Epidermal melanocyte (primary cell): ENCODE results near the gene LRRC27.
"Not testable (repeated sequence)": the region's sequence is repeated elsewhere in the genome, so short reads cannot be mapped to it uniquely, and the experiment has no call there.

Experiments
- DNase-seq: peaks from one replicate; pipeline ENCODE4 v3.0.0; 2011; ENCODE audit warnings: low spot score; ENCODE audit not compliant: insufficient read length

Gene LRRC27

DNA sequence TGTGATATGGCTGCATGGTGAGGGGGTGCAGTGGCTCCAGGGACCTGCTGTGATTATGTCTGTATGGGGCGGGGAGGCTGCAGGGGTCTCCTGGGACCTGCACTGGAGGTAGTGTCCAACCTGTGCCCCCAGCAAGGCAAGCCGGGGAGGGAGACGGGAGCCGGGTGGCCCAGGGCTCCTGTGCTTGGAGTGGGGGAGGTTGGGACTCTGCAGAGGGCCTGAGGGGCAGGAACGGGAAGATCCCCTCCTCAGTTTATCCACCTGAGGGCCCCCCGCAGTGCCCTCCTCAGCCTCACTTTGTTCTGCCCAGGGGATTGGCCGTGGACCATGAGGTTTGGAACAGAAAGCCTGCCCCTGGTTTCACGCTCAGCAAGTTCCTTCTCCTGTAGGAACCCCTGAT is 42.2 kb downstream of the LRRC27 start:
- no peak for DNase-seq

DNA sequence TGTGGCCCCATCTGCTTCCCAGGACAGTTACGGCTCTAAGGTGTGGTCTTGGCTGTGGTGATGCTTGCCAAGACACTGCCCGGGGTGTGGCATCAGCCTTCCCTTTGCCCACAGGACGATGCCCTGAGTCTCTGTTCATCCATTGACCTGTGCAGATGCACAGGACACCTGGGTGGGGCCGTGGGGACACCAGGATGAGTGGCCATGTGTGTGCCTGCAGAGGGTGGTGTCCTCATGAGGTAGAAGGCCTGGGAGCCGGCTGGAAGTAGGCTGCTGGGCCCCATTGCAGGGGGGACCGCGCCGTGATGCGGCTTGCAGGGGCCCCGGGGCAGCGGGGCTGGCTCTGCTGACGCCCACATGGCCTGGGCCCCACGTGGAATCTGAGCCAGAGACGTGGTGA is 42.6 kb downstream of the LRRC27 start:
- no peak for DNase-seq

DNA sequence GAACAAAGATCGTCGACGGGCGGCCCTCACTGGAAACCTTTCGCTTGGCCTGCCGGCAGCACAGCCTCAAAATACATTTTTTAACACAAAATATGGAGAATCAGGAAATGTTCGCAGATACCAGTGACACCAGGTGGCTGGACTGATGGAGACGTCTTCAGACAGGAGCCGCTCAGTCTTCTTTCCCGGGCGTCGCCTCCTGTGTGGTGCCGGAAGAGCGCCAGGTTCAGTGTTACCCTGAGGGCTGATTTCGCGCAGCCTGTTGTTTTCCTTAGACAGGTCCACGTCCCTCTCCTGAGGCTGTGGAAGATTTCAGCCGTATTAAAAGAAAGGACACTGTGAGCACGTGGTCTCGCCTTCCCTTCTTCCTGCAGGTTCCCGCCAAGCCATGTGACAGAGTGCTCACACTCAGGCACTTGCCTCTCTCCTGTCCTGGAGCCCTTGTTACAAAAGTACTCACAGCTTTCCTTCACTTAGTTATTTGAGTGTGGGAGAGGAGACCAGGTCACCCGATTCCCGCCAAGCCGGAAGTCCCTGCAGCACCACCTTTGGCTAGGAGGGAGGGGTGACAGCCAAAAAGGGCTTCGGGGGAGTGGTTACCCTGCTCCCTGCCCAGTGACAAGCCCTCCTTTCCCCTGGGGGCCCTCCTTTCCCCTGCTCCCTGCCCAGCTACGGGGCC is 43.3 kb downstream of the LRRC27 start:
- DNase-seq, result no peak

DNA sequence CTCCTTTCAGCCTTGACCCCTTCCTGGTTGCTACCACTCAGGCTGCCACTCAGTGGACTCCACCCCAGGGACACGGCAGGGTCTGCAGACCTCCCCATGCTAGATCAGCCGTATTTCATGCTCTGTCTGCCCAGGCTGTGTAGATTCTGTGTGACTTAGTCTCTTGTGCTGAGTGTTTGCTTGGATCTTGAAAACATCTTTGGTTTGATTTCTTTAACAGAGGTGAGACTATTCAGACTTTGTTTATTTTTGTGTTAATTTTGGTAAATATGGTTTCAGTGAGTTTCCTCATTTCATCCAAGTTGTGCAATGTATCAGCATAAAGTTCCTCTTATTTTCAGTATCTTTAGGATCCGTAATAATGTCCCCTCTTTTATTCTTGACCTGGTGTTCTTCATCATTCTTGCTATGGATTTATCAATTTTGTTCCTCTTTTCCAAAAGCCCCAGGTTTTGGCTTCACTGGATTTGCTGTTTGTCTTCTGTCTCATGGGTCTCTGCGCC is 43.9 kb downstream of the LRRC27 start:
- DNase-seq, result no peak

DNA sequence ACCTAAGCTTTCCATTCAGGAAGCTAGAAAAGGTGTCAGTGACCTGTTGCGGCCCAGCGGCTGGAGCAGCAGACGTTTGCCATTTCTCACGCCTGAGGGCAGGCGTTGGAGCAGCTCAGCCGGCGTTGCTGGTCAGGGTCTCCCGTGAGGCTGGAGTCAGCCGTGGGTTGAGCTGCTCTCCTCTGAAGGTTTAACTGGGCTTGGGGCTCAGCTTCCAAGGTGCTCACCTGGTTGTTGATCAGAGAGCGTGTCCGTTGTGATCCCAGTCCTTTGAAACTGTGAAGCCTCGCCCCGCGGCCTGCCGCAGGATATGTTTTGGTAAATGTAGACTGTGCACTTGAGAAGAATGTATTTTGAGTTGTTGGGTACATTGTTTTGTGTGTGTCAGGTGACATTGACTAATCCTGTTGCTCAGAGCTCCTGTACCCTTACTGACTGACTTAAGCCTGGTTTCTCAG is 44.4 kb downstream of the LRRC27 start:
- no peak for DNase-seq

- DNase-seq, result no peak
Observed at GRCh38 chr10:132377326-132377725, 45.3 kb downstream of the LRRC27 start.

DNA sequence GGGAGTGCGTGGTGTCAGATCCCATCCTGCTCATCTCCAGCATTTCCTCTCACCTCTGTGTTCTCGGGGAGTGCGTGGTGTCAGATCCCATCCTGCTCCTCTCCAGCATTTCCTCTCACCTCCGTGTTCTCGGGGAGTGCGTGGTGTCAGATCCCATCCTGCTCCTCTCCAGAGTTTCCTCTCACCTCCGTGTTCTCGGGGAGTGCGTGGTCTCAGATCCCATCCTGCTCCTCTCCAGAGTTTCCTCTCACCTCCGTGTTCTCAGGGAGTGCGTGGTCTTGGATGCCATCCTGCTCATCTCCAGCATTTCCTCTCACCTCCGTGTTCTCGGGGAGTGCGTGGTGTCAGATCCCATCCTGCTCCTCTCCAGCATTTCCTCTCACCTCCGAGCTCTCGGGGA is 47.0 kb downstream of the LRRC27 start:
- not testable (repeated sequence) for DNase-seq

DNA sequence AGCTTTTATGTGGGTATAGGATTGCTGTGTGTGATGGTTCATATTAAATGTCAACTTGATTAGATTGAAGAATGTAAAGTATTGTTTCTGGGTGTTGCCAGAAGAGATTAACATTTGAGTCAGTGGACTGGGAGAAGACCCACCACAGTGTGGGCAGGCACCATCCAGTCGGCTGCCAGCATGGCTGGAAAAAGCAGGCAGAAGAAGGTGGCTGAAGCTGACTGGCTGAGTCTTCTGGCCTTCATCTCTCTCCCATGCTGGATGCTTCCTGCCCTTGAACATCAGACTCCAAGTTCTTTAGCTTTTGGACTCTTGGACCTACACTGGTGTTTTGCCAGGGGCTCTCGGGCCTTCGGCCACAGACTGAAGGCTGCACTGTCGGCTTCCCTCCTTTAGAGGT is 49.0 kb downstream of the LRRC27 start:
- DNase-seq, result not testable (repeated sequence)

DNA sequence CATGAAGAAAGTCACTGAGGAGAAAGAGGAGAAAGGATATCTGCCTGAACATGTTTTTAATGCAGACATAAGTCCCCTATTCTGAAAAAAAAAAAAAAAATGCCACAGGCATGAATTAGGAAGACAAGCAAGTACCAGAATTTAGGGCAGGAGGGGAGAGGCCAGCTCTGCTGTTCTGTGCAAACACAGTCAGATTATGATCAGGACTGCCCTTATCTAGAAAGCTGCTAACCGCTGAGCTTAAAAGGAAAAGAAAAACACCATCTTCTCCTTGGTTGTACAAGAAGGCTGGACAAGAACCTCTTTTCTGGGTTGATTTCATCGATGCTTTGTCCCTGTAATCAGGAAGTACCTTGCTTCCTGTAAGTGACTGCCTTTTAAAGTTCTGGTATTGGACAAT is 49.7 kb downstream of the LRRC27 start:
- DNase-seq, result no peak

DNA sequence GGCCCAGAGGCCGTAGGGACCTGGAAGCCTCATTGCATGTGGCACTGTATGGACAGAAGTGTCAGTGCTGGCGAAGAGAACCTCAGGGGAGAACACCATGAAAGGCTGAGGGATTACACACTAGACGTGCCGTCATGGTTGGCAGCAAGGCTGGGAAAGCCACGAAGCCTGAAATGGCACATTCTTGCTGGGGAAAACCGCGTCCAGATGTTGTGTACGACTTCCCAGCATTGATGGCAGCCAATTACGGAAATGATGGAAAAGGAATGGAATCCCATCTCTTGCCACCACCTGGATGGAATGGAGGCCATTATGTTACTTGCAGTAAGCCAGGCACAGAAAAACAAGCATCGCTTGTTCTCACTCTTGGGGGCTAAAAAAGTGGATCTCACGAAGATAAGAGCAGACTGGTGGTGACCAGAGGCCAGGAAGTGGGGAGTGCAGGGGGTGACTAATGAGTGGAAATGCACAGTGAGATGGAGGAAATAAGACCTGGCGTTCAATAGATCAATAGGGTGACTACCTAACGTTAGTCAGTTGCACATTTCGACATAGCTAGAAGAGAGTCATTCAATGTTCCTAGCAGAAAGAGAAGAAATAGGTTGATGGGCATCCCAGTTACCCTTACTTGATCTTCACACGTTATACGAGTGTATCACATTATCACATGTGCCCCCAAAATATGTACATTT is 50.4 kb downstream of the LRRC27 start:
- DNase-seq, result no peak

DNA sequence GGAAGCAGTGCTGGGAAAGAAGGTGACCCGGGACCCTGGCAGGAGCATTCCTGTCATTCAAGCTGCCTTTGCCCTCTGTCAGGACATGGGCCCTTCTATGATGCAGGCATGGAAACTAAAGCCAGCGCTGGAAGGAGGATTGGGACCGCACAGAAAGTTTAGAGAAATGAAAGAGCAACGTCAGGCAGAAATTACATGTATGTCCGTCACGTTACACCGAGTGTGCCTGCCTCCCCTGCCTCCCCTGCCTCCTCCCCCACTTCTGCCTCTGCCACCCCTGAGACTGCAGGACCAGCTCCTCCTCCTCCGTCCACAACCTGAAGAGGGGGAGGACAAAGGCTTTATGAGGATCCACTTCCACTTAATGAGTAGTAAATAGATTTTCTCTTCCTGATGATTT is 51.1 kb downstream of the LRRC27 start:
- DNase-seq, result no peak

DNA sequence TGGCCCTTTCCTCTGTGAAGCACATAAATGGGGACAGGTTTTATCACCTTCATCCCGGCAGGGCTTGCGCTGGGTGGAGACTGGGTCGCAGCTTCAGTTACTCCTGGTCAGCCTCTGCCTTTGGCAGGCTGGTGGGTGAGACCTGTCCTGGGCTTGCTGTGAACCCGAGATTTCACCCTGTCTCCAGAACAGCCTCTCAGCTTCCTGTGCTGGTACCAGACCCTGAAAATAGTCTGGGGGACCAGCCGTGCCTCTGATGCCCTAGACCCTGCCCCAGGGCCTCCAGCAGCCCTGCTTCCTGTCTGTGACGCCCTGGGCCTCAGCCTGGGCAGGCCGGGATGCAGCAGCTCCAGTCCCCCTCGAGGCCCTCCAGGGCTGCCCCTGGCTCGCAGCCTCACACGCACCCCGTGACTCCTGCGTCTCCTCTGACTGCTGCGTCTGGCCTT is 51.8 kb downstream of the LRRC27 start:
- no peak for DNase-seq

GRCh38 chr10:132384618-132385388 is 52.8 kb downstream of the LRRC27 start:
- no peak for DNase-seq

GRCh38 chr10:132385389-132385667 is 53.3 kb downstream of the LRRC27 start:
- no peak for DNase-seq

DNA sequence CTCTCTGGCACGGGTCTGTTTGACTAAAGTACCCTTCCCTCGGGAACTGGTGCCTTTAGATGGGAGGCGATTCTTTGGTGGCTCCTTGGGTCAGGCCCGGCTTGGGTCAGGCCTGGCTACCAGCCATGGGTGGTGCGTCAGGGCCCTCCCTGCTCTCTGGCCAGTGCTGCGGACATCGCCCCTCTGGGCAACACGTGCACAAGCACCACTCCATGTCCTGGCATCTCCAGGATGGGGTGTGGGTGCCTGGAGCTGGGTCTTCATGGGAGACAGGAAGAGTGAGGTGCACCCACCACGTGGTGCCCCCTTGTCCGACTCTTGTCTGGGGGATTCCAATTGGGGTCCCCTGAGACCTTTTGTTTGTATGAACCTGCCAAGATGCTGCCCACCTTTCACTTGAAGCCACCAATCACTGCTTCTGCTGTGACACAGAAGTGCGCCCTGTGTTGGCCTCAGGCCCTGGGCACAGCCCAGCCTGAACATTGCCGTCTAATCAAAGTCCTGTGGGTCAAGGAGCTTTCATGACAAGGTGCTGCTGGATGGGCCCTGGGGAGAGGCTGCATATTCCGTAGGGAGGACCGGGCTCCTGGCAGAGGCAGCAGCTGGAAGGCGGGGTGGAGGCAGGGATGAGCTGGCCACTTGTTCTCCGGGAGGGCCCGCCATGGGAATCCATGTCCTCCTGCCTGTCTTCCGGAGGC is 53.9 kb downstream of the LRRC27 start:
- DNase-seq, result no peak

DNA sequence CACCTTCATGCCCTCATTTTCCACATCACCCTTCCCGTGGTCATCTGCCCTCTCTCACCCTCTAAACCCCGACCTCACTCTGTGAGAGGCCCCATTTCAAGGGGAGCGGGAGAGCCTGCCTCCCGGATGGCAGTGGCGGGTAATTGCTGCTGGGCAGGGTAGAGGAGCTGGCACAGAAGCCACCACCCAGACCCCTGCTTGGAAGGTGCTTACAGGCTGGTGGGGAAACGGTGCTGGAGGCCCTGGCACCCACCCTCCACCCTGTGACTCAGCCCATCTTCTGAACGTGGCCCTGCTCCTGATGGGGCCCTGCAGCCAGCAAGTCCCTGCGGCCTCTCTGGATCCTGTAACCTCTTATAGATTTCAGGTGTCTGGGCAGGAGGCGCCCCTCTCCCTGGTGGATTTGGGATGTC is 54.4 kb downstream of the LRRC27 start:
- DNase-seq, result no peak

DNA sequence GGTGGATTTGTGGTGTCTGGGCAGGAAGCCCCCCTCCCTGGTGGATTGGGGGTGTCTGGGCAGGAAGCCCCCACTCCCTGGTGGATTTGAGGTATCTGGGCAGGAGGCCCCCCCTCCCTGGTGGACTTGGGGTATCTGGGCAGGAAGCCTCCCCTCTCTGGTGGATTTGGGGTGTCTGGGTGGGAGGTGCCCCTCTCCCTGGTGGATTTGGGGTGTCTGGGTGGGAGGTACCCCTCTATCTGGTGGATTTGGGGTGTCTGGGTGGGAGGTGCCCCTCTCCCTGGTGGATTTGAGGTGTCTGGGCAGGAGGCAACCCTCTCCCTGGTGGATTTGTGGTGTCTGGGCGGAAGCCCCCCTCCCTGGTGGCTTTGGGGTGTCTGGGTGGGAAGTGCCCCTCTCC is 54.9 kb downstream of the LRRC27 start:
- not testable (repeated sequence) for DNase-seq

GRCh38 chr10:132387764-132388210 is 55.8 kb downstream of the LRRC27 start:
- DNase-seq, result peak; percentile 93

DNA sequence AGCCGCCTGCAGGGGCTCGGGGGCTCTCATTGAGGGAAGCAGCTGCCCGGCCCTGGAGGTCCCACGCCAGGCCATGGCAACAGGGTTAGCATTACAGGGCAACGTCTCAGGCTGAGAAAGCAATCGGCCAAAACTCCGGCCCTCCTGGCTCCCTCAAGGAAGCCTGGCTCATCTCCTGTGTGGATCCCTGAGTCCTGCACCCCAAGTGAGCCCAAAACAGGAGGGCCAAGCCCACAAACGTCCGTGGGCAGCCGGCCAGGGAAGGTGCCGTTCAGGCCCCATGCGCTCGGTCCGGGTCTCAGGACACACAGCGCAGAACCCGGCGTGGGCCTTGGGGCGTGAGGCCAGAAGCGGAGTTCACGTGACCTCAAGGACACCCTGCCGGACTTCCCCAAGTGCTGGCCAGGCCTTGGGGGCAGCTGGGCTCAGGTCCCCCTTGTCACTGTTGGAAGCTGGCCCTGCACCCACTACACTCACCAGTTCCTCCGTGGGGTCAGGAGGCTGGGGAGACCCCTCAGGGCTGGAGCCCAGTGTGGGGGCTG is 57.0 kb downstream of the LRRC27 start:
- DNase-seq, result no peak

GRCh38 chr10:132389433-132390169 is 57.6 kb downstream of the LRRC27 start:
- no peak for DNase-seq
